Measurements from ENCODE around the gene CITED2.
A peak's percentile ranks its signal among the peaks of the same experiment; 100 is the strongest.
"Not testable (repeated sequence)": the region's sequence is repeated elsewhere in the genome, so short reads cannot be mapped to it uniquely, and the experiment has no call there.

CITED2 gene

GRCh38 chr6:139374357-139375225 lies at the start of gene CITED2:
Gene CITED2 (minus strand): TSS chr6:139374648. CDS start chr6:139373944, 704 bp downstream.
- DNase-seq = peak; percentile 91

- no peak for DNase-seq
Measured at GRCh38 chr6:139423037-139423703, 48.7 kb upstream of the CITED2 start.

- DNase-seq = no peak
Measured at GRCh38 chr6:139422105-139423036, 47.9 kb upstream of the CITED2 start.

GRCh38 chr6:139418481-139419132 lies 44.2 kb upstream of the CITED2 start:
- DNase-seq = no peak

- no peak for DNase-seq
Measured at GRCh38 chr6:139416146-139416545, 41.7 kb upstream of the CITED2 start.

- DNase-seq = no peak
Measured at GRCh38 chr6:139415365-139415764, 40.9 kb upstream of the CITED2 start.

- DNase-seq = not testable (repeated sequence)
Measured at GRCh38 chr6:139412103-139412502, 37.7 kb upstream of the CITED2 start.

- no peak for DNase-seq
Measured at GRCh38 chr6:139409026-139409425, 34.6 kb upstream of the CITED2 start.

GRCh38 chr6:139407718-139408222 lies 33.3 kb upstream of the CITED2 start:
- DNase-seq = no peak

- no peak for DNase-seq
Measured at GRCh38 chr6:139406577-139407343, 32.3 kb upstream of the CITED2 start.

GRCh38 chr6:139402876-139403386 lies 28.5 kb upstream of the CITED2 start:
- DNase-seq = no peak

GRCh38 chr6:139398658-139399057 lies 24.2 kb upstream of the CITED2 start:
- DNase-seq = no peak

- no peak for DNase-seq
Measured at GRCh38 chr6:139395891-139396301, 21.4 kb upstream of the CITED2 start.

GRCh38 chr6:139395371-139395770 lies 20.9 kb upstream of the CITED2 start:
- no peak for DNase-seq

- no peak for DNase-seq
Measured at GRCh38 chr6:139394027-139394649, 19.7 kb upstream of the CITED2 start.

- DNase-seq = no peak
Measured at GRCh38 chr6:139392794-139393193, 18.3 kb upstream of the CITED2 start.

- DNase-seq = no peak
Measured at GRCh38 chr6:139391709-139392108, 17.3 kb upstream of the CITED2 start.

GRCh38 chr6:139390447-139390846 lies 16.0 kb upstream of the CITED2 start:
- no peak for DNase-seq

GRCh38 chr6:139388384-139388783 lies 13.9 kb upstream of the CITED2 start:
- no peak for DNase-seq

- no peak for DNase-seq
Measured at GRCh38 chr6:139386404-139386803, 12.0 kb upstream of the CITED2 start.
